ENCODE measurements around the gene UNC13D.

DNA sequence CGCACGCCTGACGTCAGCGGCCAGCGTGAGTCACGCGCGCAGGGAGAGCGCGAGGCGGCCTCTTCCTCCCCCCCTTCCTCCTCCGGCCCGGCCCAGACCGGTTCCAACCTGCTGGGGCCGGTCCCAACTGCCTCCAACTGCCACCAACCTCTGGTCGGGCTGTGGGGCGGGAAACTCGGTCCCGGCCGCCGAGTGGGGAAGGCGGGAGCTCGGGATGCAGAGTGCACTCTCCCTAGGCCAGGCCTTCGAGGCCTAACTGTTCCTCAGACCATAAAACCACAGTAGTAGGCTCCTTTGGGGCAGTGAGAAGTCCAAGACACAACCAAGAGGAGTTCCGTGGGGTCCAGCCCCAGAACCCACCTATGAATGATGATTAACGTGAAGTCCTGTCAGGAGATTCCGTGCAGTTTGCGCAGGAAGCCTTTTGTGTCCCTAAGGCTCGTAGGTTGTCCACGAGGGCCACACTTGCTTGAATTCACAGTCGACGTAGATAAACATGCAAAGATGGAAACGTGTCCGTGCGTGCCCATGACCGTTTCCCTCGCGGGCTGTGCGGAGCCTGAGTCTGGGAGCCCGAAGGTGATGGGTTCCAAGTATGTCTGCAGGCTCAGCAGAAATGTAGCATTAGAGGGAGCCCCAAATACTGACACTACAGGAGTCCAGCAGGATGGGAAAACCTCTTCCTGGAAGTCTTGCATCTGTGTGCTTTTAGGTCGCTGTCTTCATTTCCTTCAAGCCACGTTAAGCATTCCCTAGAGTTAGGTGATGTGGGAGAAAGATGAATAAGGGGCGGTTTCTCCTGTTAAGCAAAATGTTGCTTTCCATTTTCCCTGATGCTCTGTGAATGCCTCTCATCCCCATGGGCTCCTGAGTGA lies 59.0 kb downstream of the UNC13D start:
- TF ChIP-seq, protein P1, sequence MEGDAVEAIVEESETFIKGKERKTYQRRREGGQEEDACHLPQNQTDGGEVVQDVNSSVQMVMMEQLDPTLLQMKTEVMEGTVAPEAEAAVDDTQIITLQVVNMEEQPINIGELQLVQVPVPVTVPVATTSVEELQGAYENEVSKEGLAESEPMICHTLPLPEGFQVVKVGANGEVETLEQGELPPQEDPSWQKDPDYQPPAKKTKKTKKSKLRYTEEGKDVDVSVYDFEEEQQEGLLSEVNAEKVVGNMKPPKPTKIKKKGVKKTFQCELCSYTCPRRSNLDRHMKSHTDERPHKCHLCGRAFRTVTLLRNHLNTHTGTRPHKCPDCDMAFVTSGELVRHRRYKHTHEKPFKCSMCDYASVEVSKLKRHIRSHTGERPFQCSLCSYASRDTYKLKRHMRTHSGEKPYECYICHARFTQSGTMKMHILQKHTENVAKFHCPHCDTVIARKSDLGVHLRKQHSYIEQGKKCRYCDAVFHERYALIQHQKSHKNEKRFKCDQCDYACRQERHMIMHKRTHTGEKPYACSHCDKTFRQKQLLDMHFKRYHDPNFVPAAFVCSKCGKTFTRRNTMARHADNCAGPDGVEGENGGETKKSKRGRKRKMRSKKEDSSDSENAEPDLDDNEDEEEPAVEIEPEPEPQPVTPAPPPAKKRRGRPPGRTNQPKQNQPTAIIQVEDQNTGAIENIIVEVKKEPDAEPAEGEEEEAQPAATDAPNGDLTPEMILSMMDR (IDR thresholded peaks at IDR 0.05): no peak
- TF ChIP-seq POLR2AphosphoS5 (IDR thresholded peaks at IDR 0.05; ENCODE audit: insufficient read depth in 1 of 2, low read depth in 1 of 2) (peak; percentile 42 to 99), POLR2A (IDR thresholded peaks at IDR 0.05) (peak in 1 of 2 donors; percentile 62)
